ENCODE data around the gene CDK19.
A peak's percentile ranks its signal among the peaks of the same experiment; 100 is the strongest.

CDK19 gene

GRCh38 chr6:110690106-110690654 lies 125.1 kb downstream of the CDK19 start:
- DNase-seq (ENCODE audit: insufficient read length, low spot score) (no peak), FAIRE-seq (no peak)
- no peak for TF ChIP-seq CTCF (IDR thresholded peaks at IDR 0.05; ENCODE audit: insufficient read depth, missing control alignments)

- no peak for TF ChIP-seq CTCF (IDR thresholded peaks at IDR 0.05; ENCODE audit: insufficient read depth, missing control alignments)
- no peak for DNase-seq (ENCODE audit: insufficient read length, low spot score)
- FAIRE-seq, result no peak
Measured at GRCh38 chr6:110689275-110689935, 125.9 kb downstream of the CDK19 start.

GRCh38 chr6:110688661-110689268 lies 126.5 kb downstream of the CDK19 start:
- TF ChIP-seq CTCF (IDR thresholded peaks at IDR 0.05; ENCODE audit: insufficient read depth, missing control alignments), result no peak
- no peak for DNase-seq (ENCODE audit: insufficient read length, low spot score)
- no peak for FAIRE-seq

GRCh38 chr6:110687326-110687725 lies 127.9 kb downstream of the CDK19 start:
- FAIRE-seq (no peak), DNase-seq (ENCODE audit: insufficient read length, low spot score) (no peak)
- TF ChIP-seq CTCF (IDR thresholded peaks at IDR 0.05; ENCODE audit: insufficient read depth, missing control alignments), result no peak

GRCh38 chr6:110683241-110683640 lies 132.0 kb downstream of the CDK19 start:
- DNase-seq (ENCODE audit: insufficient read length, low spot score) (no peak), FAIRE-seq (no peak)
- TF ChIP-seq CTCF (IDR thresholded peaks at IDR 0.05; ENCODE audit: insufficient read depth, missing control alignments), result no peak

GRCh38 chr6:110682460-110682853 lies 132.8 kb downstream of the CDK19 start:
- TF ChIP-seq CTCF (IDR thresholded peaks at IDR 0.05; ENCODE audit: insufficient read depth, missing control alignments), result peak; percentile 70
- DNase-seq (ENCODE audit: insufficient read length, low spot score) (peak; percentile 18), FAIRE-seq (peak; percentile 76)
